CD4-positive, alpha-beta T cell treated with Interleukin-12 subunit alpha and Interleukin-12 subunit beta, for 1 hour (primary cell): ENCODE results near the gene RIMOC1.
A peak's percentile ranks its signal among the peaks of the same experiment; 100 is the strongest.

Experiments
- DNase-seq: peaks from one replicate; pipeline ENCODE4 v3.0.0-alpha.2; 2020

Gene RIMOC1

GRCh38 chr5:41903892-41904799 is at the start of gene RIMOC1:
RIMOC1 (plus strand) TSS chr5:41904344; CDS start chr5:41904368, 24 bp downstream.
- DNase-seq, result peak; percentile 98

- peak; percentile 79 for DNase-seq
Observed at GRCh38 chr5:41856644-41857491, 47.3 kb upstream of the RIMOC1 start.

- DNase-seq, result no peak
Observed at GRCh38 chr5:41857989-41858388, 46.2 kb upstream of the RIMOC1 start.

GRCh38 chr5:41858890-41859289 is 45.3 kb upstream of the RIMOC1 start:
- no peak for DNase-seq

- DNase-seq, result no peak
Observed at GRCh38 chr5:41863871-41864486, 40.2 kb upstream of the RIMOC1 start.

- DNase-seq, result no peak
Observed at GRCh38 chr5:41869151-41869723, 34.9 kb upstream of the RIMOC1 start.

- peak; percentile 95 for DNase-seq
Observed at GRCh38 chr5:41869724-41870626, 34.2 kb upstream of the RIMOC1 start, which contains the start of gene OXCT1. OXCT1 (minus strand) TSS chr5:41870425; CDS start chr5:41870358, 67 bp downstream.

GRCh38 chr5:41870627-41871048 is 33.5 kb upstream of the RIMOC1 start:
- no peak for DNase-seq

GRCh38 chr5:41871852-41872251 is 32.3 kb upstream of the RIMOC1 start:
- no peak for DNase-seq

GRCh38 chr5:41874512-41875060 is 29.6 kb upstream of the RIMOC1 start:
- no peak for DNase-seq

GRCh38 chr5:41875121-41875520 is 29.0 kb upstream of the RIMOC1 start:
- no peak for DNase-seq

GRCh38 chr5:41876678-41877077 is 27.5 kb upstream of the RIMOC1 start:
- no peak for DNase-seq

GRCh38 chr5:41877408-41877807 is 26.7 kb upstream of the RIMOC1 start:
- DNase-seq, result no peak

GRCh38 chr5:41878173-41878572 is 26.0 kb upstream of the RIMOC1 start:
- no peak for DNase-seq

GRCh38 chr5:41878643-41879478 is 25.3 kb upstream of the RIMOC1 start:
- no peak for DNase-seq

- DNase-seq, result no peak
Observed at GRCh38 chr5:41882765-41883164, 21.4 kb upstream of the RIMOC1 start.

GRCh38 chr5:41883243-41883642 is 20.9 kb upstream of the RIMOC1 start:
- no peak for DNase-seq

GRCh38 chr5:41883936-41884335 is 20.2 kb upstream of the RIMOC1 start:
- DNase-seq, result no peak

GRCh38 chr5:41885286-41885685 is 18.9 kb upstream of the RIMOC1 start:
- DNase-seq, result no peak

GRCh38 chr5:41891066-41891707 is 13.0 kb upstream of the RIMOC1 start:
- no peak for DNase-seq
